K562 (cell line): ENCODE measurements around the gene TLCD1. TPM values are rescaled to one million over a fixed set of nuclear protein-coding genes. Genes with fewer than 3 reads are reported as not detected.

Experiments
- C11orf30 ChIP-seq: fragments of 450-650 bp; IDR thresholded peaks from 2 replicates; pipeline ENCODE4 v1.6.1; 2016; ENCODE audit warnings: low read depth, mild to moderate bottlenecking
- CAMTA2 ChIP-seq: fragments of 250-450 bp; sonication (Bioruptor Pico); conservative IDR thresholded peaks from 2 replicates; pipeline ENCODE4 v1.5.1; 2022
- CXXC5 ChIP-seq: fragments of 250-450 bp; sonication (Bioruptor Pico); IDR thresholded peaks from 2 replicates; pipeline ENCODE4 v1.8.0; 2022; ENCODE audit warnings: inconsistent platforms, mild to moderate bottlenecking, moderate library complexity
- HMG20A ChIP-seq: fragments of 450-650 bp; formaldehyde crosslinking; conservative IDR thresholded peaks from 2 replicates; pipeline ENCODE4 v1.4.0; 2020; ENCODE audit warnings: mild to moderate bottlenecking, mixed read lengths
- IRF2 ChIP-seq: sonication (generic); formaldehyde crosslinking; IDR thresholded peaks from 2 replicates; pipeline ENCODE4 v1.8.1; 2022; ENCODE audit warnings: mild to moderate bottlenecking, missing genetic modification reagents
- PCBP2 ChIP-seq: fragments of 200-400 bp; formaldehyde crosslinking; IDR thresholded peaks from 2 replicates; pipeline ENCODE4 v1.6.1; 2018; ENCODE audit warnings: low read length, low read depth, mild to moderate bottlenecking, moderate library complexity; ENCODE audit not compliant: poor library complexity, severe bottlenecking
- PHB ChIP-seq: fragments of 250-450 bp; sonication (Bioruptor Pico); IDR thresholded peaks from 2 replicates; pipeline ENCODE4 v1.5.0; 2021
- POLR2G ChIP-seq: fragments of 200-400 bp; formaldehyde crosslinking; IDR thresholded peaks from 2 replicates; pipeline ENCODE4 v1.6.1; 2017; ENCODE audit warnings: low read depth, mild to moderate bottlenecking, antibody characterized with exemption, low read length, moderate library complexity
- RCOR1 ChIP-seq, 2 experiments: IDR thresholded peaks; 2 replicates each; pipeline ENCODE4 v1.6.1; 2012; ENCODE audit warnings: low read depth in 2 of 2, low read length in 2 of 2, borderline replicate concordance in 1 of 2, improper control_type of control experiment in 1 of 2
- SIN3B ChIP-seq: fragments of 450-650 bp; IDR thresholded peaks from 2 replicates; pipeline ENCODE4 v1.6.1; 2017; ENCODE audit warnings: low read depth, mild to moderate bottlenecking, moderate library complexity
- SLC30A9 ChIP-seq: fragments of 250-450 bp; sonication (Bioruptor Pico); IDR thresholded peaks from 2 replicates; pipeline ENCODE4 v1.8.0; 2022; ENCODE audit warnings: mild to moderate bottlenecking, moderate library complexity
- TCF7 ChIP-seq: sonication (generic); IDR thresholded peaks from 2 replicates; pipeline ENCODE4 v1.6.1; 2016; ENCODE audit warnings: antibody characterized with exemption, borderline replicate concordance
- TOE1 ChIP-seq, 2 experiments: fragments of 450-650 bp in 1 of 2; sonication (generic) in 1 of 2; formaldehyde crosslinking in 1 of 2; IDR thresholded peaks; 2 replicates each; pipeline versions ENCODE4 v1.7.1 to v1.8.0; 2016 to 2022; ENCODE audit warnings: borderline replicate concordance in 2 of 2, mild to moderate bottlenecking in 2 of 2, antibody characterized with exemption in 1 of 2, inconsistent platforms in 1 of 2, low read depth in 1 of 2, missing genetic modification reagents in 1 of 2, moderate library complexity in 1 of 2
- ZC3H8 ChIP-seq: fragments of 450-650 bp; IDR thresholded peaks from 2 replicates; pipeline ENCODE4 v1.6.1; 2017
- ZNF224 ChIP-seq: sonication (generic); formaldehyde crosslinking; IDR thresholded peaks from 2 replicates; pipeline ENCODE4 v1.8.0; 2022; ENCODE audit warnings: mild to moderate bottlenecking, missing genetic modification reagents
- ZNF318 ChIP-seq, 2 experiments: fragments of 450-650 bp; IDR thresholded peaks; 2 replicates each; pipeline ENCODE4 v1.6.1; 2016; ENCODE audit warnings: mild to moderate bottlenecking in 2 of 2, borderline replicate concordance in 1 of 2, low read depth in 1 of 2, moderate library complexity in 1 of 2
- ZNF75A ChIP-seq: fragments of 450-650 bp; formaldehyde crosslinking; IDR thresholded peaks from 2 replicates; pipeline ENCODE4 v1.4.0; 2020; ENCODE audit warnings: mild to moderate bottlenecking
- polyA plus RNA-seq, 8 experiments: library from polyadenylated mRNA; depleted of rRNA in 4 of 8; stranded (reverse) in 5 of 8; unstranded in 3 of 8; fragments of >200 nt; fragmentation: Nextera tagmentation in 2 of 8; fragmentation: Illumina TruSeq in 1 of 8; extraction: Ambion mirVana in 2 of 8; extraction: Trizol in 1 of 8; gene quantifications; 2 replicates each; pipeline versions ENCODE4 v1.2.1 to v1.2.3, GENCODE V29; 2011 to 2014; ENCODE audit warnings: inconsistent platforms in 1 of 8, missing spikeins in 1 of 8
- total RNA-seq, 7 experiments: library from RNA; depleted of rRNA in 6 of 7; stranded (reverse); fragments of >200 nt in 6 of 7; fragmentation: Illumina TruSeq in 2 of 7; extraction: Trizol in 2 of 7; gene quantifications; 2 replicates each; pipeline versions ENCODE4 v1.2.1 to v1.2.3, GENCODE V29; 2011 to 2021; ENCODE audit warnings: low replicate concordance in 1 of 7
- TF ChIP-seq, protein P1 (sequence below): fragments of 250-450 bp; sonication (Bioruptor Pico); IDR thresholded peaks from 2 replicates; pipeline ENCODE4 v1.5.0; 2021

TLCD1 gene
- total and polyA plus RNA-seq, 9 of the 15 experiments (the other 6 are each of a cell fraction or from before 2014, with no cell fraction given), result 6.8 to 37.7 (median 21.7) TPM

GRCh38 chr17:28726627-28727491 is 826 bp upstream of the TLCD1 start (continued):
- TF ChIP-seq SIN3B, result no peak
- no peak for TF ChIP-seq PHB (CRISPR knock-in tag)
- TF ChIP-seq CXXC5 (CRISPR knock-in tag), result peak; percentile 21; the same call in 1 of the 2 replicates
- TF ChIP-seq IRF2, result no peak
- peak; percentile 71 for TF ChIP-seq POLR2G
- no peak for TF ChIP-seq ZNF224
- no peak for TF ChIP-seq HMG20A
- TF ChIP-seq C11orf30, result no peak
- TF ChIP-seq SLC30A9 (CRISPR knock-in tag), result no peak
- TF ChIP-seq, protein P1, sequence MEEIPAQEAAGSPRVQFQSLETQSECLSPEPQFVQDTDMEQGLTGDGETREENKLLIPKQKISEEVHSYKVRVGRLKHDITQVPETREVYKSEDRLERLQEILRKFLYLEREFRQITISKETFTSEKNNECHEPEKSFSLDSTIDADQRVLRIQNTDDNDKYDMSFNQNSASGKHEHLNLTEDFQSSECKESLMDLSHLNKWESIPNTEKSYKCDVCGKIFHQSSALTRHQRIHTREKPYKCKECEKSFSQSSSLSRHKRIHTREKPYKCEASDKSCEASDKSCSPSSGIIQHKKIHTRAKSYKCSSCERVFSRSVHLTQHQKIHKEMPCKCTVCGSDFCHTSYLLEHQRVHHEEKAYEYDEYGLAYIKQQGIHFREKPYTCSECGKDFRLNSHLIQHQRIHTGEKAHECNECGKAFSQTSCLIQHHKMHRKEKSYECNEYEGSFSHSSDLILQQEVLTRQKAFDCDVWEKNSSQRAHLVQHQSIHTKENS (CRISPR knock-in tag), result no peak
- peak in 1 of 2 experiments; percentile 11; a peak in 1 of 4 replicates for TF ChIP-seq ZNF318 (IDR thresholded peaks at IDR 0.05; ENCODE audit: borderline replicate concordance in 1 of 2, low read depth in 1 of 2)
- TF ChIP-seq CAMTA2, result no peak
- no peak; the same call in 1 of the 2 replicates for TF ChIP-seq TCF7
- 0 out of 2 replicates have a peak, but pooled peaks have one; percentile 29 for TF ChIP-seq ZC3H8
- no peak for TF ChIP-seq ZNF75A (CRISPR knock-in tag)
- TF ChIP-seq RCOR1 (IDR thresholded peaks at IDR 0.05; ENCODE audit: borderline replicate concordance in 1 of 2, low read depth in 2 of 2, low read length in 2 of 2), result peak; percentile 69 to 88; a peak in 3 of 4 replicates
- no peak for TF ChIP-seq TOE1 (IDR thresholded peaks at IDR 0.05; ENCODE audit: borderline replicate concordance)
- no peak; the same call in 1 of the 2 replicates for TF ChIP-seq TOE1 (CRISPR knock-in tag; IDR thresholded peaks at IDR 0.05; ENCODE audit: borderline replicate concordance, low read depth)
- no peak for TF ChIP-seq PCBP2
